A673 (cell line): ENCODE measurements around the gene MAML1. TPM values are rescaled to one million over a fixed set of nuclear protein-coding genes. Genes with fewer than 3 reads are reported as not detected.

ENCODE experiments used
- BruUV-seq: library from RNA; stranded (reverse); fragments of 400-500 nt; replicated peaks from 2 replicates; lab custom pipeline; 2021; lab: Mats Ljungman, UMichigan
- CTCF ChIA-PET: fragments of 300-600 bp; sonication (Branson Sonifier 250); formaldehyde crosslinking; loops from one replicate; lab custom pipeline; 2022; ENCODE audit warnings: antibody characterized with exemption; lab: Charles Lee
- POLR2A ChIA-PET: fragments of 300-600 bp; sonication (Branson Sonifier 250); formaldehyde crosslinking; loops from one replicate; lab custom pipeline; 2022; ENCODE audit warnings: antibody characterized with exemption; ENCODE audit not compliant: low non-redundant PET; lab: Charles Lee
- DNase-seq: peaks from one replicate; pipeline ENCODE4 v3.0.0-alpha.2; 2015; ENCODE audit warnings: low spot score
- H3K27ac ChIP-seq: fragments of 200-600 bp; sonication (generic); 2 replicates; pipeline ENCODE4 v1.5.1; 2016; ENCODE audit warnings: mixed run types, low read depth, mild to moderate bottlenecking, mixed read lengths, antibody characterized with exemption, low read length; ENCODE audit not compliant: poor library complexity, severe bottlenecking
- H3K27me3 ChIP-seq: fragments of 200-600 bp; sonication (generic); replicated peaks from 2 replicates; pipeline ENCODE4 v1.6.1; 2017; ENCODE audit warnings: mixed run types, low read depth, mild to moderate bottlenecking, mixed read lengths, antibody characterized with exemption, low read length; ENCODE audit not compliant: insufficient read depth, poor library complexity
- H3K36me3 ChIP-seq: fragments of 200-600 bp; sonication (generic); 2 replicates; pipeline ENCODE4 v1.6.1; 2016; ENCODE audit warnings: mixed run types, mild to moderate bottlenecking, mixed read lengths, antibody characterized with exemption, low read length; ENCODE audit not compliant: insufficient read depth, poor library complexity, severe bottlenecking
- H3K4me1 ChIP-seq: fragments of 200-600 bp; sonication (generic); 2 replicates; pipeline ENCODE4 v1.6.1; 2017; ENCODE audit warnings: mixed run types, mild to moderate bottlenecking, mixed read lengths, antibody characterized with exemption, low read length; ENCODE audit not compliant: insufficient read depth, poor library complexity, severe bottlenecking
- H3K4me3 ChIP-seq: fragments of 200-600 bp; sonication (generic); 2 replicates; pipeline ENCODE4 v1.5.1; 2016; ENCODE audit warnings: low read depth, mixed run types, mild to moderate bottlenecking, mixed read lengths, low read length; ENCODE audit not compliant: poor library complexity, severe bottlenecking
- H3K9me3 ChIP-seq: fragments of 200-600 bp; sonication (generic); 2 replicates; pipeline ENCODE4 v1.6.1; 2016; ENCODE audit warnings: mixed run types, low read depth, mild to moderate bottlenecking, mixed read lengths, antibody characterized with exemption, low read length; ENCODE audit not compliant: poor library complexity, severe bottlenecking
- EZH2 ChIP-seq: fragments of 200-600 bp; sonication (generic); IDR thresholded peaks from 2 replicates; pipeline ENCODE4 v1.6.1; 2017; ENCODE audit warnings: borderline replicate concordance, low read depth, mild to moderate bottlenecking, mixed read lengths, antibody characterized with exemption, low read length; ENCODE audit not compliant: poor library complexity, severe bottlenecking
- intact Hi-C: fragments of 100-400 bp; cut with micrococcal nuclease; formaldehyde crosslinking; loops from one replicate; pipeline ENCODE4 v1.10.0; 2022; ENCODE audit not compliant: unreplicated experiment
- total RNA-seq: library from RNA; stranded (reverse); gene quantifications from 2 replicates; pipeline ENCODE4 v1.2.3, GENCODE V29; 2021
- TF ChIP-seq, protein P1 (sequence below): fragments of 300-800, 200-600 bp; sonication (generic); conservative IDR thresholded peaks from 2 replicates; pipeline ENCODE4 v1.5.1; 2017; ENCODE audit warnings: low read depth, mild to moderate bottlenecking, antibody characterized with exemption, low read length, moderate library complexity, mixed read lengths

The MAML1 gene
- total RNA-seq, 1 experiment from 2014 or later: 34.3 TPM

DNA sequence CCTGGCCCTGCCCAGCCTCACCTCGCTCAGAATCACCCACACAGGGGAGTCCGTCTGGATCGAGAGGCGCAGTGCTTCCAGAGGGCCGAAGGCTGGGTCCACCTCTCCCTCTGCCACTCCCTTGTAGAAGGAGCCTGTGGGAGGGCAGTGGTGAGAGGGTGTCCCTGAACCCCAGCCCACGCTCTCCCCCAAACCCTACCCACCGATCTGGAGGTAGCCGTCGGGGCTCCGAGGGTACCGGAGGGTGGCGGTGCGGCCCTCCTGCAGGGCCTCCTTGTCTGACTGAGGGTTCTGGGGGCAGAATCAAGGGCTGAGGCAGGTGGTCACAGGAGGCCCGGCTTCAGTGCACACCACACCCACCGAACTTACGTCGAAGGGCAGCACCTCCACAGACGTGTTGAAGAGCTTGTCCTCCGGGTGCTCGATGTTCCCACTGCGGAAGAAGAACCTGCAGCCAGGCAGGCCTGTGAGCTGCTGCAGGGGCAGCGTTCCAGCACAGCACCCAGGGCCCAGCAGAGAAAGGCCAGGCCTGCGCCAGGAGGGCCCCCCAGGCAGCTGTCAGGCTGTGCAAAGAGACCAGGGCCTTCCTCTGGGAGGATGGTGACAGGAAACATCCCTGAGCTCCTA, 65.6 kb downstream of the MAML1 start:
- ChIA-PET CTCF (no interaction called here), POLR2A (no interaction called here)
- intact Hi-C loops: no loop called here
- TF ChIP-seq, protein P1, sequence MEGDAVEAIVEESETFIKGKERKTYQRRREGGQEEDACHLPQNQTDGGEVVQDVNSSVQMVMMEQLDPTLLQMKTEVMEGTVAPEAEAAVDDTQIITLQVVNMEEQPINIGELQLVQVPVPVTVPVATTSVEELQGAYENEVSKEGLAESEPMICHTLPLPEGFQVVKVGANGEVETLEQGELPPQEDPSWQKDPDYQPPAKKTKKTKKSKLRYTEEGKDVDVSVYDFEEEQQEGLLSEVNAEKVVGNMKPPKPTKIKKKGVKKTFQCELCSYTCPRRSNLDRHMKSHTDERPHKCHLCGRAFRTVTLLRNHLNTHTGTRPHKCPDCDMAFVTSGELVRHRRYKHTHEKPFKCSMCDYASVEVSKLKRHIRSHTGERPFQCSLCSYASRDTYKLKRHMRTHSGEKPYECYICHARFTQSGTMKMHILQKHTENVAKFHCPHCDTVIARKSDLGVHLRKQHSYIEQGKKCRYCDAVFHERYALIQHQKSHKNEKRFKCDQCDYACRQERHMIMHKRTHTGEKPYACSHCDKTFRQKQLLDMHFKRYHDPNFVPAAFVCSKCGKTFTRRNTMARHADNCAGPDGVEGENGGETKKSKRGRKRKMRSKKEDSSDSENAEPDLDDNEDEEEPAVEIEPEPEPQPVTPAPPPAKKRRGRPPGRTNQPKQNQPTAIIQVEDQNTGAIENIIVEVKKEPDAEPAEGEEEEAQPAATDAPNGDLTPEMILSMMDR: no peak
- TF ChIP-seq EZH2: no peak
- H3K4me3 ChIP-seq: no peak overlapping the region
- H3K27ac ChIP-seq: no peak overlapping the region
- DNase-seq: no peak
- no peaks in the 10 kb centered on the region for H3K27me3 ChIP-seq
- BruUV-seq: no TSS peak
- peaks cover 11% of the 10 kb centered on the region for H3K36me3 ChIP-seq
- H3K4me1 ChIP-seq: peaks cover 7% of the 10 kb centered on the region
- H3K9me3 ChIP-seq: no peaks in the 10 kb centered on the region

DNA sequence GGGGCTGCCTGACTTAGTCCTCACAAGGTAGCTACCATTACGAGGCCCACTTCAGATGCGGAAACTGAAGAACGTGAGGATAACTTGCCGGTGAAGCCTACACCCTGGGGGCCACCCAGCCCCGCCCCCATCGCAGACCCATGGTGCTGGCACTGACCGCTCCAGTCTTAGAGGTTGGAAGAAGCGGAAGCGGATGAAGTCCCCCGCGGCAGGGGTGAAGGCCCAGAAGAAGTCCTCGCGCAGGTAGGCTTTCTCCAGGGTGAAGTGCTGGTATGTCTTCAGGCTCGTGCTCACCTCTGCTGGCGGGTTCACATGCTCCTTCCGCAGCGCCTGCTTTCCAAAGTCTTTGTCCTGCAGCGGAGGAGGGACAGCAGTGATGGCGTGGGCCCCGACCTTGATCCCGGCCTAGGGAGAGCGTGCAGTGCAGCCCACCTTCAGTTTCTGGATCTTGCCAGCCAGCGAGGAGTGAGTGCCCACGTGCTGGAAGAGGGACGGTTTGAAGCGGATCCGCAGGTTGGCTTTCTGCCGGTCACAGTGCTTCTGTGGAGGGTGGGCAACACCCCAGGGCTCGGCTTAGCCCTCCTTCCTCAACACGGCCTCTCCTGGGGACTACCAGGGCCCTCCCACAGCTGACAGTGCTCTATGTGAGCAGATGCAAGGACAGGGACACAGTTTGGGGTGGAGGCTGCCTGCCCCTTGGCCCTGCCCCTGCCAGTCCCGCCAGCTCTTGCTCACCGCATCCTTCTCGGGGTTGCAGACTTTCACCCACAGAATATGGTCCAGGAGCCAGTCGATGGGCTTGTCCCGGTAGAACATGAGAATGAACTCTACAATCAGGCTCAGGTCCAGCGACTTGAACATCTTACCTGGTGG, 66.4 kb downstream of the MAML1 start:
- POLR2A ChIA-PET: no interaction called here

DNA sequence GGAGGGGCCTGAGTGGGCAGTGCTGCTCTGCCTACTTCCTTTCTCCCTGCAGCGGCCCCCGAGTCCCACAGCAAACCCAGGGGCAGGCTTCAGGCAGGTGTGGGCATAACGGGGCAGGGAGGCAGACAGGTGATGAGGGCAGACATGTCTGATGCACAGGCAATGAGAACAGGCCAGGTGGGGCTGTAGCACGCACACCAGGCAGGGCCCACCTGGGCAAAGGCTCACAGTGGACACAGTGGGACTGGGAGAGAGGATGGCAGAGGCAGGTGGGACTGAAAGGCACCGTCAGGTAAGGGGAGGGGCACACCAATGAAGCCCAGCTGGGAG, 67.0 kb downstream of the MAML1 start:
- BruUV-seq: no TSS peak
- Histone ChIP-seq H3K4me1 (peaks cover 19% of the 10 kb centered on the region), H3K36me3 (peaks cover 11% of the 10 kb centered on the region), H3K27ac (no peak overlapping the region), H3K27me3 (no peaks in the 10 kb centered on the region), H3K9me3 (no peaks in the 10 kb centered on the region), H3K4me3 (no peak overlapping the region)
- POLR2A ChIA-PET: no interaction called here
- CTCF ChIA-PET: no interaction called here
- TF ChIP-seq, protein P1: no peak
- no peak for TF ChIP-seq EZH2
- DNase-seq: no peak
- intact Hi-C loops: no loop called here

More for the DNA sequence above, 66.4 kb downstream of the MAML1 start:
- no TSS peak for BruUV-seq
- H3K9me3 ChIP-seq: no peaks in the 10 kb centered on the region
- no peak overlapping the region for H3K4me3 ChIP-seq
- no peaks in the 10 kb centered on the region for H3K27me3 ChIP-seq
- CTCF ChIA-PET: no interaction called here
- no peak for DNase-seq
- no peak overlapping the region for H3K27ac ChIP-seq
- no peak for TF ChIP-seq EZH2
- TF ChIP-seq, protein P1: no peak
- peaks cover 11% of the 10 kb centered on the region for H3K36me3 ChIP-seq
- H3K4me1 ChIP-seq: peaks cover 13% of the 10 kb centered on the region
- intact Hi-C loops: no loop called here
